ENCODE data around the gene HMGA1.

Gene HMGA1

DNA sequence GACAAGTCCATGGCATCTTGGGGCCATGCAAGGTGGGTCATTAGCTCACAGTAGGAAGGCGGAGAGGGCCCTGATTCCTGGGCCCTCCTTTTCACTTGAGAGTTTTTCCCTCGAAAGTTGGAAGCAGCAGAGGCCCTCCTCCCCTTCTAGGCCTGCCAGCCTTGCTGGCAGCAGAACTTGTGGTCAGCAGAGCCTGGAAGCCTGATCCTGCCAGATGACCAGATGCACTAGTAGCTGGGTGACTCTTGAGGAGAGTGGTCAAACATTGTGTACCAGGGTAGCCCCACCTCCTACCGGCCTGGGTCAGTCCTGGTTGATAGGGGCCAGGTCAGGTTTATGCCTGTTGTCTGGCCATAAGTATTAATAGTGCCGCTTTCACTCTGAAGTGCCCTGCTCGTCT, 3.8 kb upstream of the HMGA1 start:
- TF ChIP-seq, protein P1, sequence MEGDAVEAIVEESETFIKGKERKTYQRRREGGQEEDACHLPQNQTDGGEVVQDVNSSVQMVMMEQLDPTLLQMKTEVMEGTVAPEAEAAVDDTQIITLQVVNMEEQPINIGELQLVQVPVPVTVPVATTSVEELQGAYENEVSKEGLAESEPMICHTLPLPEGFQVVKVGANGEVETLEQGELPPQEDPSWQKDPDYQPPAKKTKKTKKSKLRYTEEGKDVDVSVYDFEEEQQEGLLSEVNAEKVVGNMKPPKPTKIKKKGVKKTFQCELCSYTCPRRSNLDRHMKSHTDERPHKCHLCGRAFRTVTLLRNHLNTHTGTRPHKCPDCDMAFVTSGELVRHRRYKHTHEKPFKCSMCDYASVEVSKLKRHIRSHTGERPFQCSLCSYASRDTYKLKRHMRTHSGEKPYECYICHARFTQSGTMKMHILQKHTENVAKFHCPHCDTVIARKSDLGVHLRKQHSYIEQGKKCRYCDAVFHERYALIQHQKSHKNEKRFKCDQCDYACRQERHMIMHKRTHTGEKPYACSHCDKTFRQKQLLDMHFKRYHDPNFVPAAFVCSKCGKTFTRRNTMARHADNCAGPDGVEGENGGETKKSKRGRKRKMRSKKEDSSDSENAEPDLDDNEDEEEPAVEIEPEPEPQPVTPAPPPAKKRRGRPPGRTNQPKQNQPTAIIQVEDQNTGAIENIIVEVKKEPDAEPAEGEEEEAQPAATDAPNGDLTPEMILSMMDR (IDR thresholded peaks at IDR 0.05; ENCODE audit: insufficient read depth, low read length, missing control alignments): no peak
- CTCF ChIA-PET: interaction anchor here (1.3 to 1.9 kb wide), 2 partner anchors 16 to 37 kb away, joined by 6 to 9 read pairs; partner anchors contain the start of gene SMIM29
- no peak for DNase-seq (ENCODE audit: low read depth, low spot score)
- POLR2A ChIA-PET: no interaction called here
- H3K4me3 ChIP-seq (ENCODE audit: low read depth, low read length): no peak overlapping the region

DNA sequence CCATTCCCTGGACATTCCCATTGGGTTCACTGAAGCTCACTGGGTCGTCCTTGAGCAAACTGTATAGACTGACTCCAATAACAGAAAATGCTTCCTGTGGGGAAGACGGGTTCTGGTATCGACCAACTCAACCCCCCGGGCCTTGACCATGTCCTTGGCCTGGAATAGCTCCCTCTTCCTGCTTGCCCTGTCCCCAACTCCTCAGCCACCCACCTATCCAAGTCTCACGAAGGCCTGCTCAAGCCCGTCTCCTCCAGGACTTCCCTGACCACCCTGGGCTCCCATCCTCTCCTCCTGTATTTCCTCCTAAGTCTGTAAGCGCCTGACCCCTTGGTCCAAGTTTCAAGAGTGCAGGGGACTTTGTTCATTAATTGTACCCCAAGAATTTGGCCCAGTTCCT, 2.8 kb upstream of the HMGA1 start:
- TF ChIP-seq, protein P1 (IDR thresholded peaks at IDR 0.05; ENCODE audit: insufficient read depth, low read length, missing control alignments): no peak
- POLR2A ChIA-PET: interaction anchor here (0.6 kb wide), 1 partner anchor 12 kb away, joined by 3 read pairs; no protein-coding TSS in a partner anchor
- H3K4me3 ChIP-seq (ENCODE audit: low read depth, low read length): no peak overlapping the region
- no peak for DNase-seq (ENCODE audit: low read depth, low spot score)
- CTCF ChIA-PET: interaction anchor here (1.9 kb wide), 1 partner anchor 38 kb away, joined by 6 read pairs; no protein-coding TSS in a partner anchor

- ChIA-PET CTCF (interaction anchor here (0.6 kb wide), 1 partner anchor 46 kb away, joined by 4 read pairs; no protein-coding TSS in a partner anchor), POLR2A (no interaction called here)
- TF ChIP-seq, protein P1 (IDR thresholded peaks at IDR 0.05; ENCODE audit: insufficient read depth, low read length, missing control alignments): no peak
- DNase-seq (ENCODE audit: low read depth, low spot score): no peak
- no peak overlapping the region for H3K4me3 ChIP-seq (ENCODE audit: low read depth, low read length)
These were observed 1.9 kb upstream of the HMGA1 start for GRCh38 chr6:34234667-34235306.

GRCh38 chr6:34235307-34236130, 1.2 kb upstream of the HMGA1 start:
- DNase-seq (ENCODE audit: low read depth, low spot score): no peak
- H3K4me3 ChIP-seq (ENCODE audit: low read depth, low read length): peak overlapping the region; percentile 69
- CTCF ChIA-PET: interaction anchor here (1.3 kb wide), 1 partner anchor 39 kb away, joined by 11 read pairs; no protein-coding TSS in a partner anchor
- POLR2A ChIA-PET: interaction anchor here (0.9 to 1.5 kb wide), 2 partner anchors 12 to 13 kb away, joined by 7 to 25 read pairs; partner anchors contain the start of gene SMIM29
- TF ChIP-seq, protein P1 (IDR thresholded peaks at IDR 0.05; ENCODE audit: insufficient read depth, low read length, missing control alignments): no peak

DNA sequence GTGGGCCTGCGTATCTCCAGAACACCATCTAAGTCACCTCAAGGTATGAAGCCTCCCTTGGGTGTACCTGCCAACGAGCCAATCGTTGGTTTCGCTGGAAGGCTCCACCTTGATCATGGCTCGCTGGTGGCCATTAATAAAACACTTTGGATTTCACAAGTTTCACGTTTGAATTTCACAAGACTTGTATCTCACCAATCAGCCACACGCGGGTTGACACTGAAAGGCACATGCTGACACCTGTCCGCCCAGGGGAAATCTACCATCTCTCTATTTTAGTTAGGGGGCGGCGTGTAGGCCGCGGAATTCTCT, 586 bp upstream of the HMGA1 start:
- CTCF ChIA-PET: interaction anchor here (1.2 to 1.4 kb wide), 3 partner anchors 11 to 40 kb away, joined by 6 to 11 read pairs (median 8); partner anchors contain the start of gene SMIM29
- TF ChIP-seq, protein P1 (IDR thresholded peaks at IDR 0.05; ENCODE audit: insufficient read depth, low read length, missing control alignments): no peak
- DNase-seq (ENCODE audit: low read depth, low spot score): no peak
- POLR2A ChIA-PET: interaction anchor here (0.8 to 1.5 kb wide), 5 partner anchors 9 to 190 kb away, joined by 4 to 25 read pairs (median 7); partner anchors contain the start of genes RPS10 and SMIM29
- peak overlapping the region; percentile 69 for H3K4me3 ChIP-seq (ENCODE audit: low read depth, low read length)

- ChIA-PET CTCF (interaction anchor here (0.7 to 1.4 kb wide), 8 partner anchors 9 to 372 kb away, joined by 3 to 11 read pairs (median 4); partner anchors contain the start of genes NUDT3 and SMIM29), POLR2A (interaction anchor here (0.6 to 1.5 kb wide), 8 partner anchors 10 to 396 kb away, joined by 3 to 25 read pairs (median 4); partner anchors contain the start of genes NUDT3 and RPS10)
- no peak for DNase-seq (ENCODE audit: low read depth, low spot score)
- H3K4me3 ChIP-seq (ENCODE audit: low read depth, low read length): peak overlapping the region; percentile 69
- TF ChIP-seq, protein P1 (IDR thresholded peaks at IDR 0.05; ENCODE audit: insufficient read depth, low read length, missing control alignments): no peak
These were observed 646 bp downstream of the HMGA1 start for GRCh38 chr6:34237316-34237721.

Data from AG04449 (cell line).